ENCODE data around the gene COPG1. TPM values are rescaled to one million over a fixed set of nuclear protein-coding genes. Genes with fewer than 3 reads are reported as not detected.
A peak's percentile ranks its signal among the peaks of the same experiment; 100 is the strongest.

COPG1 gene
- polyA plus RNA-seq, 1 of the 3 experiments (the other 2 are of a cell fraction), result 114 TPM

DNA sequence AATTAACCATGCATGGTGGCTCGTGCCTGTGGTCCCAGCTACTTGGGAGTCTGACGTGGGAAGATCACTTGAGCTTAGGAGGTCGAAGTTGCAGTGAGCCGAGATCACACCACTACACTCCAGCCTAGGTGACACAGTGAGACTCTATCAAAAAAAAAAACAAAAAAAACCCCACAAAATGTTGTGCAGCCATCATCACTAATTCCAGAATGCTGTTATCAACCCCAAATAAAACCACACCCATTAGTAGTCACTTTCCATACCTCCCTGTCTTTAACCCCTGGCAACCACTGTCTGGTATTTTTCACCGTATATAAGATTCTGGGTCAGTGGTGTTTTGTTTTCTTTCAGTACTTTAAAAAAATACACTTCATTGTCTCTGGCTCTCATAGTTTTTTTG lies 45.9 kb downstream of the COPG1 start:
- POLR2A ChIA-PET, result interaction anchor here (1.4 kb wide), 1 partner anchor 21 kb away, joined by 3 read pairs; a partner anchor contains a TSS
- Histone ChIP-seq H3K36me3 (replicated peaks in 1 of 2; ENCODE audit: control insufficient read depth in 1 of 2, insufficient read depth in 2 of 2, low read length in 1 of 2) (peaks cover 17 to 53% of the 10 kb centered on the region in 2 experiments), H3K9ac (no peak overlapping the region), H3K9me2 (no peaks in the 10 kb centered on the region), H3K9me3 (no peaks in the 10 kb centered on the region), H4K20me1 (ENCODE audit: insufficient read depth) (no peaks in the 10 kb centered on the region), H3K4me3 (ENCODE audit: low read depth in 2 of 2, low read length in 1 of 2) (no peak overlapping the region), H3K4me1 (ENCODE audit: control insufficient read depth in 1 of 2, insufficient read depth in 2 of 2, low read depth in 1 of 2, low read length in 1 of 2) (peaks cover 0 to 4% of the 10 kb centered on the region in 2 experiments; a peak in 1 of 4 replicates), H3K27ac (ENCODE audit: low read depth in 2 of 2, low read length in 1 of 2) (no peak overlapping the region), H2AFZ (ENCODE audit: low read depth) (no peak overlapping the region), H3F3A (replicated peaks; ENCODE audit: insufficient read depth) (peaks cover 15% of the 10 kb centered on the region), H3K79me2 (ENCODE audit: insufficient read depth) (no peaks in the 10 kb centered on the region), H3K4me2 (no peak overlapping the region), H3K27me3 (ENCODE audit: insufficient read depth) (no peaks in the 10 kb centered on the region)
- no peak for DNase-seq
- 96% methylated on average over 5 of the region's 5 CpGs for WGBS (ENCODE audit: low lambda C conversion rate)
- TF ChIP-seq RXRA (IDR thresholded peaks at IDR 0.05; ENCODE audit: borderline replicate concordance, low read depth) (no peak), RCOR1 (IDR thresholded peaks at IDR 0.05; ENCODE audit: low read length) (no peak), MEF2A (IDR thresholded peaks at IDR 0.05; ENCODE audit: borderline replicate concordance, low read depth) (no peak), CHD2 (IDR thresholded peaks at IDR 0.05; ENCODE audit: low read length, partially characterized antibody) (no peak), NFIC (IDR thresholded peaks at IDR 0.05; ENCODE audit: borderline replicate concordance) (no peak), FOSL2 (IDR thresholded peaks at IDR 0.05; ENCODE audit: borderline replicate concordance, low read depth) (no peak)
- CTCF ChIA-PET, result interaction anchor here (0.7 to 1.3 kb wide), 2 partner anchors 21 to 450 kb away, joined by 3 read pairs; a partner anchor contains a TSS

DNA sequence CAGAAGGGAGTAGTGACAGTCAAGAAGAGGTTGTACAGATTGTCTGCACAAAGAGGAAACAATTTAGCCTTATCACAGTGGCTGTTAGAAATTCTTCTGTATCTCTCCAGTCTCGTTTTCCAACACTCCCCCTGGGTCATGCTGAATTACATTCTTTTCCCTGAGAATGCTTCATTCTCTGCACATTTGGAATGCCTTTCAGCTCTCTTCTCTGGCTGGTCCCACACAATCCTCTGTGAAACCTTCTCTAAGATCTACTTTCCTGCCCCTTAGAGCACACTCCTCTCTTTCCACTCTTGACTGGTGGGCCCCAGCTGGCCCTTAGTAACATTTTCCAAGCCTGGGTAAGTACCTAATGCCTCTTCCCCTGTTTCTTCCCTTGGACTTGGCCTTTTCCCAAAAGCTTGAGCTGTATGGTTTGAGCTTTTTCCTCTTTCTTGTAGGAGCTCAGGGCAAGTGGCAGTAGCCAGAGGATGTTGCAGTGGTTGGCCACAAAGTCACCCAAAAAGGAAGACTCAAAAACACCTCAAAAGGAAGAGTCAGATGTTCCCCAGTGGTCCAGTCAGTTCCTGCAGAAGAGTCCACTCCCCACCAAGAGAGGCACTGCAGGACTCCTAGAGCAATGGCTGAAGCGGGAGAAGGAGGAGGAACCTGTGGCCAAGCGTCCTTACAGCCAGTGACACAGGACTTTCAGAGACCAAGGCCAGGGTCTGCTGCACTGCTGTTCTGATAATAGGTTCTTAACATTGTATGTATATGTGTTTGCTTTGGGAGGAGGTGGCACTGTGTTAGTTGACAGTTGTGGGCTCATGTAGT lies 54.9 kb downstream of the COPG1 start:
- TF ChIP-seq, protein P1, sequence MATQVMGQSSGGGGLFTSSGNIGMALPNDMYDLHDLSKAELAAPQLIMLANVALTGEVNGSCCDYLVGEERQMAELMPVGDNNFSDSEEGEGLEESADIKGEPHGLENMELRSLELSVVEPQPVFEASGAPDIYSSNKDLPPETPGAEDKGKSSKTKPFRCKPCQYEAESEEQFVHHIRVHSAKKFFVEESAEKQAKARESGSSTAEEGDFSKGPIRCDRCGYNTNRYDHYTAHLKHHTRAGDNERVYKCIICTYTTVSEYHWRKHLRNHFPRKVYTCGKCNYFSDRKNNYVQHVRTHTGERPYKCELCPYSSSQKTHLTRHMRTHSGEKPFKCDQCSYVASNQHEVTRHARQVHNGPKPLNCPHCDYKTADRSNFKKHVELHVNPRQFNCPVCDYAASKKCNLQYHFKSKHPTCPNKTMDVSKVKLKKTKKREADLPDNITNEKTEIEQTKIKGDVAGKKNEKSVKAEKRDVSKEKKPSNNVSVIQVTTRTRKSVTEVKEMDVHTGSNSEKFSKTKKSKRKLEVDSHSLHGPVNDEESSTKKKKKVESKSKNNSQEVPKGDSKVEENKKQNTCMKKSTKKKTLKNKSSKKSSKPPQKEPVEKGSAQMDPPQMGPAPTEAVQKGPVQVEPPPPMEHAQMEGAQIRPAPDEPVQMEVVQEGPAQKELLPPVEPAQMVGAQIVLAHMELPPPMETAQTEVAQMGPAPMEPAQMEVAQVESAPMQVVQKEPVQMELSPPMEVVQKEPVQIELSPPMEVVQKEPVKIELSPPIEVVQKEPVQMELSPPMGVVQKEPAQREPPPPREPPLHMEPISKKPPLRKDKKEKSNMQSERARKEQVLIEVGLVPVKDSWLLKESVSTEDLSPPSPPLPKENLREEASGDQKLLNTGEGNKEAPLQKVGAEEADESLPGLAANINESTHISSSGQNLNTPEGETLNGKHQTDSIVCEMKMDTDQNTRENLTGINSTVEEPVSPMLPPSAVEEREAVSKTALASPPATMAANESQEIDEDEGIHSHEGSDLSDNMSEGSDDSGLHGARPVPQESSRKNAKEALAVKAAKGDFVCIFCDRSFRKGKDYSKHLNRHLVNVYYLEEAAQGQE (IDR thresholded peaks at IDR 0.05; ENCODE audit: low read depth, low read length), result no peak
- TF ChIP-seq SMC3 (IDR thresholded peaks at IDR 0.05; ENCODE audit: low read depth, low read length) (no peak), EZH2phosphoT487 (IDR thresholded peaks at IDR 0.05; ENCODE audit: borderline replicate concordance, low read depth) (no peak), TEAD4 (IDR thresholded peaks at IDR 0.05; ENCODE audit: borderline replicate concordance, insufficient read depth) (no peak)
- Histone ChIP-seq H3K4me3 (ENCODE audit: low read depth in 2 of 2, low read length in 1 of 2) (no peak overlapping the region), H3K27me3 (ENCODE audit: insufficient read depth) (no peaks in the 10 kb centered on the region), H3K9me3 (no peaks in the 10 kb centered on the region), H3K79me2 (ENCODE audit: insufficient read depth) (no peaks in the 10 kb centered on the region), H3F3A (replicated peaks; ENCODE audit: insufficient read depth) (no peaks in the 10 kb centered on the region), H3K36me3 (replicated peaks in 1 of 2; ENCODE audit: control insufficient read depth in 1 of 2, insufficient read depth in 2 of 2, low read length in 1 of 2) (peaks cover 32 to 40% of the 10 kb centered on the region in 2 experiments), H2AFZ (ENCODE audit: low read depth) (no peak overlapping the region), H3K27ac (ENCODE audit: low read depth in 2 of 2, low read length in 1 of 2) (peak overlapping the region in 1 of 2 experiments; percentile 7; a peak in 1 of 4 replicates), H4K20me1 (ENCODE audit: insufficient read depth) (no peaks in the 10 kb centered on the region), H3K4me1 (ENCODE audit: control insufficient read depth in 1 of 2, insufficient read depth in 2 of 2, low read depth in 1 of 2, low read length in 1 of 2) (no peaks in the 10 kb centered on the region), H3K9me2 (no peaks in the 10 kb centered on the region), H3K4me2 (no peak overlapping the region), H3K9ac (no peak overlapping the region)
- ChIA-PET POLR2A (no interaction called here), CTCF (no interaction called here)
- WGBS (ENCODE audit: low lambda C conversion rate), result 88% methylated on average over 3 of the region's 3 CpGs
- DNase-seq, result no peak
